CD4-positive, alpha-beta T cell treated with Interferon alpha-2 for 1 hour (primary cell): ENCODE data around the gene CDC45.

Source experiments
- DNase-seq, 2 donors: peaks; one replicate each; pipeline ENCODE4 v3.0.0-alpha.2; 2020 to 2022

CDC45 gene

GRCh38 chr22:19496324-19496630 is 16.6 kb downstream of the CDC45 start:
- no peak for DNase-seq

DNA sequence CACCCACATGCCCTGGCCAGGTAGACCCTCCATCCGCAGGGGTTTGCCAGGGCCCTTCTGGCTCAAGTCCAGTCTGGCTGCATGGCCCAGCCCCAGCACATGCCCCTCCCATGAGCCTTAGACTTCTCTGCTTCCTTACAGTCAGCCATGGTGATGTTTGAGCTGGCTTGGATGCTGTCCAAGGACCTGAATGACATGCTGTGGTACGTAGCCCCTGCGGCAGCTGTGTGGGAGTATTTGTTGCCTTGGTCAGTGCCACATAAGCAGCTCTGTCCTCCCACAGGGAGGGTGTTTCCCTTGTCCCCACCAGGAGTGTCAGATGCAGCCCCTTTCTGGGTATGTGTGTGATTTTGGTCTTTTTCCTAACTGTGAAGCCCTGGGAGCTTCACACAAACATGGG is 17.5 kb downstream of the CDC45 start:
- no peak for DNase-seq

DNA sequence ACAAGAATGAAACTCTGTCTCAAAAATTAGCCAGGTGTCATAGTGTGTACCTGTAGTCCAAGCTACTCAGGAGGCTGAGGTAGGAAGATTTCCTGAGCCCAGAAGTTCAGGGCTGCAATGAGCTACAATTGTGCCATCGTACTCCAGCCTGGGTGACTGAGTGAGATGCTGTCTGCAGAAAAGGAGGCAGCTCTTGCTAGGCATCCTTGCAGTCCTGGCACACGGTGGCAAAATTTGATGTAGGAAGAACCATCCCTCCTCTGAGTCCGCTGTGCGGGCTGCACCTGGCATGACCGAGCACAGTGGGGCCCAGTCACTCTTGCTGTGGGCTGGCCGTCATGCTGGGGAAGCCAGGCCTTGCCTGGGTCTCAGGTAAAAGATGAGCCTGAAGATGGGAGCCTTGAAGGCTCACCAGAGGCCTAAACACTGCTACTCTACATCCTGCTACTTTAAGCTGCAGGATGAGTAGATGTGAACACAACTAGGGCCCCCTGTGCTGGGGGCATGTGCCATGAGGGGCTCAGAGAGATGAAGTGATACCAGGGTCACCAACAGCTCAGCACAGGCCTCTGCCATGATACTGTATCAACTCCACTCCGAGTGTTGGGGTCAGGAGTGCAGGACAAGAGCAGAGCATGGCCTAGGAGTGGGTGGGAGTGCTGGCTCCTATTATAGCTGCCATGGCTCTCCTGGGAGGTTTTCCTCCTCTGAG is 18.6 kb downstream of the CDC45 start:
- DNase-seq, result no peak

GRCh38 chr22:19498866-19499190 is 19.1 kb downstream of the CDC45 start:
- no peak for DNase-seq

- no peak for DNase-seq
Measured at GRCh38 chr22:19499236-19499879, 19.6 kb downstream of the CDC45 start.

DNA sequence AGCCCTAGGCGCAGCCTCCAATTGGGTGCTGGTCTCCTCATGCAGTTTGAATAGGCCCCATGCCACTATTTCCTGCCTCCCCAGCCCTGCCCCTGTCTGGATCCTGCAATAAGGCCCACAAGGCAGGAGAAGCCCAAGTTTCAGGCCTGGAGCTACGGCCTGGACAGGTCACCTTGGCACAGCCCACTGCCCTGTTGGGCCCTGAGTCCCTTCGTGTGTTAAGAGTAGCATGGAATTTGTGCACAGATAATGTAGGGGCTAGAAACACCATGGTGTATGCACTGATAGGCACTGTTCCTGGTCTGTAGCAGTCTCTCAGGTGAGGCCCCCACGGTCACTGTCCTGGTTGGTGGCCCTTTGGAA is 20.1 kb downstream of the CDC45 start:
- DNase-seq, result no peak

- no peak for DNase-seq
Measured at GRCh38 chr22:19501897-19502447, 22.3 kb downstream of the CDC45 start.

GRCh38 chr22:19503367-19503766 is 23.6 kb downstream of the CDC45 start:
- no peak for DNase-seq

DNA sequence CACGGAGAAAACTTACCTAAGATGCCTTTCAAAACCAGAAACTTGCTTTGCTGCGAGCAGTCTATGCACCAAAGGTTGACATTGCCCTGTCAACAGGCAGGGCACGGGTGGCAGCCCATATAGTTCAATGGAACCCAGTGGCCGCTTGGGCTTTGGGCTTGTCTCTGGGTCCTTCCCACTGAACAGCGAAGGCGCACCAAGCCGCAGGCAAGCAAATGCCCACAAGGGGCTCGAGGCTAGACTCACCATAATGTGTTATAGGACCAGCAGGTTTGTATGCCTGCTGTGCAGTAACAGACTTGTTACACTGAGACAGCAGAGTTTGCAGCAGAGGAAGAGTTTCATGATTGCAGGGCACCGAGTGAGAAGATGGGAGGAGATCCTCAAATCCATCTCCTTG is 24.1 kb downstream of the CDC45 start:
- DNase-seq, result no peak

- DNase-seq, result no peak
Measured at GRCh38 chr22:19504900-19505734, 25.4 kb downstream of the CDC45 start.

GRCh38 chr22:19505735-19506126 is 26.0 kb downstream of the CDC45 start:
- no peak for DNase-seq

- no peak for DNase-seq
Measured at GRCh38 chr22:19506212-19506611, 26.5 kb downstream of the CDC45 start.

DNA sequence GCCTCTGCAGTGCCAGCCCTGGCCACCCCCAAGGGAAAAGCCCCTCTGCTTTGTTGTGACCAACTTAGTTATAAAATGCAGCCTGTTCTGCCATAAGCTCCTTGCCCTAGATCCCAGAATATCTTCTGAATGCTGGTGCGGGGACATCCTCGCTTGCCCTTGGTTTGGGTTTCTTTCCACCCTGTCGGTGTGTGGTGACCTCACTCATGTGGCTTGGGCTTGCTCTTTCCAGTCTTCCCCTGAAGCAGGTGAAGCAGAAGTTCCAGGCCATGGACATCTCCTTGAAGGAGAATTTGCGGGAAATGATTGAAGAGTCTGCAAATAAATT is 27.8 kb downstream of the CDC45 start:
- DNase-seq, result no peak

DNA sequence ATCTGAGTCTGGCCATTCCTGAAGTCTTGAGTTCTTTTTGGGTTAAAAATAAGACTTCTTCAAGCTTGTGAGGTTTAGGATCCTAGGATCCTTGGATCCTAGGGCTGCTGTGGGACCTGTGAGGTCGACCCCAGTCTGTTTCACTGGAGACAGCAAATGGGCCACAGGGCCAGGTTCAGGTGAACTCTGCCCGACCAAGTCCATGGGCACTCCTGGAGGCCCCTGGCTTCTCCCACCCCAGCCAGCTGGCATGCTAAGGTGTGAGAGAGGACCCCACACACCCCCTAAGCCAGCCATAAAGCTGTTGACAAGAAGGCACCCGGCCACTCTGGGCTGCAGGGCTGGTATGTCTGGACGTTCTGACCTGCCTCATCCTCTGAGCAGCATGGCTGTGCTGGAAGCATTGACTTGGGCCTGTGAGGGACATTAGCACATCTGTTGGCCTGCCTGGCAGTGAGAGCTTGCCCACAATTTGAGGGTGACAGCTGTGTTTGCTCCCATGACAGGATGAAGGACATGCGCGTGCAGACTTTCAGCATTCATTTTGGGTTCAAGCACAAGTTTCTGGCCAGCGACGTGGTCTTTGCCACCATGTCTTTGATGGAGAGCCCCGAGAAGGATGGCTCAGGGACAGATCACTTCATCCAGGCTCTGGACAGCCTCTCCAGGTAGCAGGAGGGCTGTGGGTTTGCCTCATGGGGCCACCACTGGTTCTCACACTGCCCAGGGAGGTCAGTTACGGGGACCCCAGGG is 28.5 kb downstream of the CDC45 start:
- no peak for DNase-seq

- DNase-seq, result no peak
Measured at GRCh38 chr22:19509191-19509590, 29.5 kb downstream of the CDC45 start.

- no peak for DNase-seq
Measured at GRCh38 chr22:19509923-19510322, 30.2 kb downstream of the CDC45 start.

GRCh38 chr22:19510919-19511341 is 31.2 kb downstream of the CDC45 start:
- DNase-seq, result no peak

DNA sequence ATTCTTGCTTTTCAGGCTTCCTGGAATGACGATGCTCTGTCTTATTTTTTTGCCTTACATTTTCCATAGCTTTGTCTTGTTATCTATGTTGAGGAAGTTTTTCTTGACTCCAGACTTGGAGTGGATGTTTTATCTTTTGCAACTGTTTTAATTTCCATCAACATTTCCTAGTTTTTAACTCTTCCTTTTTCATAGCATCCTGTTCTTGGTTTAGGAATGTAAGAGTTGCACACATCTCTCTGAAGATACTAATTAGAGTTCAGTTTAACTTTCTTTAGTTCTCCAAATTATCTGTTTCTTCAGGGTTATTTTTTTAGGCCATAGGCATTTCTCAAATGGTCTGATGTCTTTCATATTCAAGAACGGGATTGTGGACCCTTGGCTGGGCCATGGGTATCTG is 34.1 kb downstream of the CDC45 start:
- no peak for DNase-seq

DNA sequence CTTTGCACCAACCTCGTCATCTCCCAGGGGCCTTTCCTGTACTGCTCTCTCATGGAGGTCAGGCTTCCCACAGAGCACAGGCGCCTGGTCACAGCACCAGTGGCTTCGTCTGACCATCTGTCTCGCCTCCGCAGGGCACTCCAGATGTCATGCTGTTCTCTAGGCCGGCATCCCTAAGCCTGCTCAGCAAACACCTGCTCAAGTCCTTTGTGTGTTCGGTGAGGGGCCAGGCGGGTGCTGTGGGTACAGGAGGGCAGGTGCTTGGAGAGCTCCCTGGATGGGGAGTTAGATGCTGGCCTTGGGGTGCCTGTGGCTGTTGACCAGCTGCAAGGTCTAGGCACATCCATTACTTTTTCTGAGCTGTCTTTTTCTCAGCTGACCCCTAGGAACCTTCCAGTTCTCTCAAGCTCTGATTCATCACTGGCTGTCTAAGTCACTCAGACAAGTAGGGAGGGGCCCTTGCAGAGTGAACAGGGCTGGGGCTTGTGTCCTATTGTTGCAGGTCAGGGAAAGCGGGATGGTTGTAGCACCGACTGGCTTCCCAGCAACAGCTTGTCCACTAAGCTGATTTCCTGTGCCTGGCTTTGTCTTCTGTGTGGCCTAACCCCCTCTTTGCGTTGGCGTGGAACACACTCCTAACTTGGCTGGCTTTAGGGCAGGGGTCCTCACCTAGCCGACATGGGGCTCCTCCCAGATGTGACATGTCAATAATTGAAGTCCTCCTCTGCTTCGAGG is 35.3 kb downstream of the CDC45 start:
- no peak for DNase-seq

DNA sequence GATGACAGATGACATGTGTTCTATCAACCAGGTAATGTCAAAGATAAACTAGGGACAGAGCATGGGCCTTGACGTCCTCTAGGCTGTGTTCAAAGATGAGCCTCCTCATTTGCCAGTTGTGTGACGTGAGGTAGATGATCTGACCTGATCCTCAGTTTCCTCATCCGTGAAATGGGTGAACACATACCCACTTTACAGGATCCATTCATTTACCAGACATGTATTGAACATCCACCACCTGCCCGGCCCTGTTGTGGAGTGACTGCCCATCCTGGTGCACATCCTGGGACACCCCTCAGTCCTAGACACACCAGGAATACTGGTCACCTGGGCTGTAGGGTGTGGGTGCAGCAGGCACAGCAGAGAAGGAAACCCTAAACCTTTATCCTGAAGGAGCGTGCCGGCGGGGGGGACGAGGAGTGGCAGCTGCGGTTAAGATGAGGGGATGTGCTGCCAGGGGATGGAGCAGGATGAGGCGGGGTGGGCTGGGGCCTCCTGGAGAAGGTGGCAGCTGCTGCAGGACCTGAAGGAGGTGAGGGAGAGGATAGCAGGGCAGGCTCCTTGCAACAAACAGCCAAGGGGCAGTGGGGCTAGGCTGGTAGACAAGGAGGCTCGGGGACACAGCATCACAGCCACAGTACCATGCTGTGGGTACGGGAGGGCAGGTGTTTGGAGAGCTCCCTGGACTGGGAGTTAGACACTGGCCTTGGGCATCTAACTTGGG is 36.1 kb downstream of the CDC45 start:
- no peak for DNase-seq

GRCh38 chr22:19516378-19517170 is 36.9 kb downstream of the CDC45 start:
- no peak for DNase-seq
